ENCODE results near the gene MRRF.

DNA sequence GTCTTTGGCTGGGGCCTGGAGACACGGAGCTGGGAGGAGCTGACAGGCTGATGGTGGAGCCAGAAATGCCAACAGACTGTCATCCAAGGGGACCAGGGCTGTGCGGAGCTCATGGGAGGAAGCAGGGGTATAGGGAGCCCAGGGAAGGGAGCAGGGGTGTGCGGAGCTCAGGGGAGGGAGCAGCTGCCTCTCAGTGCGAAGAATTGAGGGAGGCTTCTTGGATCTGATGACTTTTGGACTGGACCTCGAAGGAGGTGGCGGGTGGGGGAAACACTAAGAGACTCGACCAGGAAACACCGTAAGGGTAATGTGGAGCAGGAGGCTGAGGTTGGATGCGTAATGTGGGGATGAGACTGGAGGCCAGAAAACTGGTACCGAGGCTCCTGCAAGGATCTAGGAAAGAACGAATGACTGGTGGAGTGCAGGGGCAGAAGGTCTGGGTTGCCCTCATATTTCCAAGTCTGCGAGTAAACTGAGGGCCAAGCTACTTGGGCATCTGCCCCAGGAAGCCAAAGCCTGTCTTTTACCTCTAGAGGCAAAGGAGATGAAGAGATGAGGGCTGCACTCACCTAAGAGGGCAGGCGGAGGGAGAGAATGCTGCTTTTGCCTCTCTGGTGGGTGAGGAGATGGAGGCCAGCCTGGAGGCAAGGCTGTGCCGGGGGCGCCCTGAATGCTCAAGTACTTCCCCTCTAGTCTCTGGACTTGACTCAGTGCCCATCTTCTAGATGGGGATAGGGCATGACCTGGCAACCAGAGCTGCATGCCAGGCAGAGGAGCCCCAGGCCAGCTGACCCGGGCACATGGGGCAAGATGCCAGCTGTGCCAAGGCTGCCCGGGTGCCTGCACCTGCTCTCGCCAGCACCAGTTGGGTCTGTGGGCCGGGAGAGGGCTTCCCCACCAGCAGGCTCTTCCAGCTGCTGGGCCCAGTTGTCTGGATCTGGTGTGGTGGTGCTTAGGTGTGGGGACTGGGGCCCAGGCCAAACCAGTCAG is 108.5 kb downstream of the MRRF start:
- TF ChIP-seq, protein P1, sequence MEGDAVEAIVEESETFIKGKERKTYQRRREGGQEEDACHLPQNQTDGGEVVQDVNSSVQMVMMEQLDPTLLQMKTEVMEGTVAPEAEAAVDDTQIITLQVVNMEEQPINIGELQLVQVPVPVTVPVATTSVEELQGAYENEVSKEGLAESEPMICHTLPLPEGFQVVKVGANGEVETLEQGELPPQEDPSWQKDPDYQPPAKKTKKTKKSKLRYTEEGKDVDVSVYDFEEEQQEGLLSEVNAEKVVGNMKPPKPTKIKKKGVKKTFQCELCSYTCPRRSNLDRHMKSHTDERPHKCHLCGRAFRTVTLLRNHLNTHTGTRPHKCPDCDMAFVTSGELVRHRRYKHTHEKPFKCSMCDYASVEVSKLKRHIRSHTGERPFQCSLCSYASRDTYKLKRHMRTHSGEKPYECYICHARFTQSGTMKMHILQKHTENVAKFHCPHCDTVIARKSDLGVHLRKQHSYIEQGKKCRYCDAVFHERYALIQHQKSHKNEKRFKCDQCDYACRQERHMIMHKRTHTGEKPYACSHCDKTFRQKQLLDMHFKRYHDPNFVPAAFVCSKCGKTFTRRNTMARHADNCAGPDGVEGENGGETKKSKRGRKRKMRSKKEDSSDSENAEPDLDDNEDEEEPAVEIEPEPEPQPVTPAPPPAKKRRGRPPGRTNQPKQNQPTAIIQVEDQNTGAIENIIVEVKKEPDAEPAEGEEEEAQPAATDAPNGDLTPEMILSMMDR (IDR thresholded peaks at IDR 0.05) = no peak
- no peak for TF ChIP-seq POLR2A (IDR thresholded peaks at IDR 0.05)
